Activated CD4-positive, alpha-beta T cell treated with anti-CD3 and anti-CD28 coated beads for 36 hours (primary cell): ENCODE data around the gene HID1. TPM values are rescaled to one million over a fixed set of nuclear protein-coding genes. Genes with fewer than 3 reads are reported as not detected.
"Not testable (repeated sequence)": the region's sequence is repeated elsewhere in the genome, so short reads cannot be mapped to it uniquely, and the experiment has no call there.

Experiments
- ATAC-seq: fragments of 200-7000 bp; cut with Tn5 transposase; one replicate; pipeline ENCODE4 v1.10.0; 2021; ENCODE audit warnings: mild to moderate bottlenecking, moderate library complexity
- CTCF ChIA-PET: fragments of 350-600 bp; sonication (Branson Sonifier 250); formaldehyde crosslinking; loops from one replicate; lab custom pipeline; 2021; ENCODE audit warnings: antibody characterized with exemption; lab: Charles Lee
- POLR2A ChIA-PET: fragments of 350-600 bp; sonication (Branson Sonifier 250); formaldehyde crosslinking; loops from one replicate; lab custom pipeline; 2021; ENCODE audit warnings: antibody characterized with exemption, inconsistent platforms; lab: Charles Lee
- DNase-seq: peaks from one replicate; pipeline ENCODE4 v3.0.0-alpha.2; 2020
- H3K27ac Mint-ChIP-seq: one replicate; pipeline ENCODE4 v1.8.0; 2021; ENCODE audit warnings: mixed read lengths
- H3K27me3 Mint-ChIP-seq: one replicate; pipeline ENCODE4 v1.8.0; 2021; ENCODE audit warnings: mixed read lengths
- H3K36me3 Mint-ChIP-seq: one replicate; pipeline ENCODE4 v1.8.0; 2021; ENCODE audit warnings: low read depth, mixed read lengths
- H3K4me1 Mint-ChIP-seq: one replicate; pipeline ENCODE4 v1.8.0; 2021; ENCODE audit warnings: mixed read lengths
- H3K4me3 Mint-ChIP-seq: one replicate; pipeline ENCODE4 v1.8.0; 2021; ENCODE audit warnings: mild to moderate bottlenecking, moderate library complexity, mixed read lengths
- H3K9me3 Mint-ChIP-seq: one replicate; pipeline ENCODE4 v1.8.0; 2021; ENCODE audit warnings: low read depth, mixed read lengths
- intact Hi-C, 2 experiments: fragments of 100-400 bp; cut with DNase I in 1 of 2; cut with micrococcal nuclease in 1 of 2; formaldehyde crosslinking; loops; one replicate each; pipeline versions ENCODE4 v1.14.2 to v1.15.1; 2022 to 2024; cut with DNase I, micrococcal nuclease
- total RNA-seq, 2 experiments: library from RNA; stranded (reverse); gene quantifications; one replicate each; pipeline ENCODE4 v1.2.3, GENCODE V29; 2021

HID1 gene
- total RNA-seq, 2 experiments from 2014 or later = 1.6 TPM

- no peaks in the 10 kb centered on the region for H3K36me3 Mint-ChIP-seq
- CTCF ChIA-PET = interaction anchor here (0.6 to 1.4 kb wide), 3 partner anchors 14 to 60 kb away, joined by 3 to 6 read pairs (median 4); partner anchors contain the start of gene MRPL58
- no peaks in the 10 kb centered on the region for H3K9me3 Mint-ChIP-seq
- POLR2A ChIA-PET = no interaction called here
- no peak overlapping the region for H3K27ac Mint-ChIP-seq
- no peak overlapping the region for H3K4me3 Mint-ChIP-seq
- intact Hi-C loops = no loop called here
- H3K4me1 Mint-ChIP-seq = peaks cover 6% of the 10 kb centered on the region
- ATAC-seq (no peak), DNase-seq (no peak)
- no peaks in the 10 kb centered on the region for H3K27me3 Mint-ChIP-seq
Observed at GRCh38 chr17:74998783-74999182, 26.2 kb upstream of the HID1 start.

DNA sequence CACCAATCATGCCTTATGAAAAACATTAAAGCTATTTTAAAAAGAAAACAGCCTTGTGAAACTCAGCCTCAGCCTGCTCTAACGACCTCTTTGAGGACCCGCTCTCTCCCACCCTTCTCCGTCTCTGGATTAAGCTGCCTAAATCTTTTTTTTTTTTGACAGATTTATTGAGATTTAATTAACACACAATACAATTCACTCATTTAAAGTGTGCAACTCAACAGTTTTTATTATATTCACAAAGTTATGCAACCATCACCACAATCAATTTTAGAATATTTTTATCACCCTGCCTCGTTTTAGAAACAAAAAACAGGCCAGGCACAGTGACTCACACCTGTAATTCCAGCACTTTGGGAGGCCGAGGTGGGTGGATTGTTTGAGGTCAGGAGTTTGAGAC, 23.3 kb upstream of the HID1 start:
- intact Hi-C loops = no loop called here
- ATAC-seq = no peak
- ChIA-PET POLR2A (no interaction called here), CTCF (interaction anchor here (2.5 kb wide), 1 partner anchor 34 kb away, joined by 10 read pairs; no protein-coding TSS in a partner anchor)
- no peak for DNase-seq
- no peak overlapping the region for H3K27ac Mint-ChIP-seq
- H3K27me3 Mint-ChIP-seq = no peaks in the 10 kb centered on the region
- no peaks in the 10 kb centered on the region for H3K36me3 Mint-ChIP-seq
- H3K9me3 Mint-ChIP-seq = no peaks in the 10 kb centered on the region
- no peak overlapping the region for H3K4me3 Mint-ChIP-seq
- peaks cover 3% of the 10 kb centered on the region for H3K4me1 Mint-ChIP-seq

GRCh38 chr17:74994440-74994839, 21.9 kb upstream of the HID1 start:
- Mint-ChIP-seq H3K36me3 (no peaks in the 10 kb centered on the region), H3K27ac (no peak overlapping the region), H3K4me3 (no peak overlapping the region), H3K4me1 (peaks cover 3% of the 10 kb centered on the region), H3K9me3 (no peaks in the 10 kb centered on the region), H3K27me3 (no peaks in the 10 kb centered on the region)
- DNase-seq (no peak), ATAC-seq (no peak)
- ChIA-PET POLR2A (interaction anchor here (0.6 kb wide), 1 partner anchor 418 kb away, joined by 4 read pairs; no protein-coding TSS in a partner anchor), CTCF (interaction anchor here (1.2 to 2.5 kb wide), 3 partner anchors 18 to 33 kb away, joined by 3 to 10 read pairs (median 3); partner anchors contain the start of gene MRPL58)
- intact Hi-C loops = no loop called here

DNA sequence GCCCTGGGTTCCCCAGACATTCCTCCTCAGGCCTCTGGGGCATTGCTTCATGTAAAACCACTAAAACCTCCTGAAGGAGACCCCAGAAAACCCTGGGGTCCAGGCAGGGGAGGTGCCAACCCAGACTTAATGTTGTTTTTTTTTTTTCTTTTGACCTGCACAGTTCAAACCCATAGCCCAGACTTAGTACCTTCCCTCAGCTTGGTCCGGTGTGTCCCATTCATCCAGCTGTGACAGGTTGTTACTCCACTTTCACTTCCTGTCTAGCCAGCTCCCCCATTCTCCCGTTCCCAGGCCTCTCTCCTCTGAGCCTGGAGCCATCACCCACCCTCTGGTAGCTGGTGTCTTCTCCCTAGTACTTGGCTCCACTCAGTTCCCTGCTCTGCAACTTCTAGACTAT, 19.7 kb upstream of the HID1 start:
- POLR2A ChIA-PET = interaction anchor here (0.6 kb wide), 1 partner anchor 26 kb away, joined by 5 read pairs; no protein-coding TSS in a partner anchor
- CTCF ChIA-PET = interaction anchor here (2.1 kb wide), 1 partner anchor 20 kb away, joined by 10 read pairs; the partner anchor contains the start of gene MRPL58
- DNase-seq (no peak), ATAC-seq (no peak)
- H3K4me3 Mint-ChIP-seq = no peak overlapping the region
- H3K9me3 Mint-ChIP-seq = no peaks in the 10 kb centered on the region
- intact Hi-C loops = no loop called here
- peaks cover under 1% of the 10 kb centered on the region for H3K4me1 Mint-ChIP-seq
- H3K27ac Mint-ChIP-seq = no peak overlapping the region
- peaks cover 4% of the 10 kb centered on the region for H3K27me3 Mint-ChIP-seq
- no peaks in the 10 kb centered on the region for H3K36me3 Mint-ChIP-seq

- ATAC-seq (no peak), DNase-seq (no peak)
- H3K27me3 Mint-ChIP-seq = peaks cover 8% of the 10 kb centered on the region
- no peaks in the 10 kb centered on the region for H3K36me3 Mint-ChIP-seq
- H3K4me3 Mint-ChIP-seq = no peak overlapping the region
- H3K4me1 Mint-ChIP-seq = peaks cover 9% of the 10 kb centered on the region
- H3K27ac Mint-ChIP-seq = no peak overlapping the region
- intact Hi-C loops = no loop called here
- CTCF ChIA-PET = interaction anchor here (1.0 to 5.2 kb wide), 2 partner anchors 22 to 29 kb away, joined by 3 to 28 read pairs; partner anchors contain the start of gene MRPL58
- no peaks in the 10 kb centered on the region for H3K9me3 Mint-ChIP-seq
- POLR2A ChIA-PET = no interaction called here
Observed at GRCh38 chr17:74990581-74991105, 18.1 kb upstream of the HID1 start.

DNA sequence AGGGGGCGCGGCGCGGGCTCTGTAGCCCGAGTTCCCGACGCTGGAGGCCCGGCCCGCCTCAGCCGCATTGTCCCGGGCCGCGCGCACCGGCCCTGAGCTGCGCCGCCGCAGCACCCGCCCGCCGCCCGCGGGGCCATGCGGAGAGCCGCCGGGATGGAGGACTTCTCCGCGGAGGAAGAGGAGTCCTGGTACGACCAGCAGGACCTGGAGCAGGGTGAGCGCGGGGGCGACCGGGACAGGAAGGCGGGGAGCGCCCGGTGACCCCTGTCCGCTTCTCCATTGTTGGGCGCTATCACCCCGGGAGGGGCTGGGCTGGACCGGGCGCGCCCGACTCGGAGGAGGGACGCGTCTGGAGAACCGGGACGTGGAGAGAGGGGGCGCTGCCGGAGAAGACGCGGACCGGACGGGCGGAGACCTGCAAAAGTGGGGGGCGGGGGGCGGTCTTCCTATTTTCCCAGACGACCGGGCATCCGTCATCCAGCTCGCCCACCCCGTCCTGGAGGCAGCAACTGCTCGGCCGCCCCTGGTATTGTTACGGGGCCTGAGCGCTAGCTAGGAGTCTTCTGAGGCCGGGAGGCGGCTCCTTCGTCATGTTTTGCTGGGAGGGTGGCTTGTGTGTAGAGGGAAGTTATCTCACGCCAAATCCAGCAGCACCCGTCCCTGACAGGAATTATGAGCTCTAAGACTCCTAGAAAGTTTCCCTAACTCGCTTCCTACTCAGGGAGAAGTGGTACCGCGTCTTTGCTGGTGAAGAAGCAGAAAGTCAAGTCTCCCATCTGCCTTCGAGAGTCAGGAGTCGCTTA, 15.6 kb upstream of the HID1 start:
- ChIA-PET CTCF (interaction anchor here (0.6 to 5.2 kb wide), 13 partner anchors 12 to 424 kb away, joined by 3 to 31 read pairs (median 4); partner anchors contain the start of genes HID1 and MRPL58), POLR2A (interaction anchor here (0.5 to 1.5 kb wide), 4 partner anchors 24 to 1541 kb away, joined by 3 to 6 read pairs (median 4); partner anchors contain the start of genes FDXR, JPT1 and MRPL58)
- Mint-ChIP-seq H3K27ac (no peak overlapping the region), H3K36me3 (no peaks in the 10 kb centered on the region), H3K27me3 (peaks cover 10% of the 10 kb centered on the region), H3K4me1 (peaks cover 9% of the 10 kb centered on the region), H3K9me3 (no peaks in the 10 kb centered on the region), H3K4me3 (peak overlapping the region; percentile 66)
- intact Hi-C loops = loop anchor here (1.0 to 2.0 kb wide), 7 partner anchors 16 to 601 kb away; partner anchors contain the start of genes KCTD2 (in 2 of the 2), ATP5PD (in 1 of the 2), HID1 (in 1 of the 2) and LLGL2 (in 1 of the 2)
- peak; percentile 45 for DNase-seq
- ATAC-seq = peak; percentile 57

DNA sequence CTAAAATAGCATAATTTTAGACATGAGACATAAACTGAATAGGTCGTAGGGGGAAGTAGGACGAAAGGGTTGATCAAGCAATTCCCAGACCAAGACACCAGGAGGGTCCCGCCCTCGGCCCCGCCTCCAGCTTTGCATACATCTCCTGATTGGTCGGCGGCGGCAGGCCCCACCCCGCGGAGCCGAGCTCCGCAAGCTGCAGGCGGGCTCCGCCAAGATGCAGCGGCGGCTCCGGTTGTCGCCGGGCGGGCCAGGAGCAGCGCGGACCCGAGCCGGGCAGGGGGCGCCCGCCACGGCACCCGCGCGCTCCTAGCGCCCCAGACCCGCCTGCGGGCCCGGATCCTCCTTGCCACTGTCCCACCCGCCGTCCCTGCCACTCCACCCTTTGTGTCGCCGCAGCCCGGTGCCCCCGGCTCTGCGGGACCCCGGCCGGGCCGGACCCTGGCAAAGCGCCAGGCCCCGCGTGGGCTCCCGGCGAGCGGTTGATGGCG, 14.9 kb upstream of the HID1 start, which contains the start of gene CDR2L:
TSS of gene CDR2L (plus strand) at position 215 of the 491 bp plus-strand sequence. CDS start 412 bp downstream, outside the sequence.
- DNase-seq = peak; percentile 95
- H3K36me3 Mint-ChIP-seq = no peaks in the 10 kb centered on the region
- ChIA-PET POLR2A (interaction anchor here (1.0 to 1.5 kb wide), 3 partner anchors 25 to 167 kb away, joined by 3 to 6 read pairs (median 4); partner anchors contain the start of genes FDXR, JPT1 and MRPL58), CTCF (interaction anchor here (0.6 to 5.2 kb wide), 15 partner anchors 11 to 465 kb away, joined by 3 to 31 read pairs (median 4); partner anchors contain the start of genes HID1, MIF4GD and MRPL58)
- ATAC-seq = peak; percentile 98
- H3K9me3 Mint-ChIP-seq = no peaks in the 10 kb centered on the region
- peak within 1 kb of the TSS; percentile 73 for H3K4me3 Mint-ChIP-seq
- no peak within 1 kb of the TSS for H3K27ac Mint-ChIP-seq
- H3K4me1 Mint-ChIP-seq = peaks cover 9% of the 10 kb centered on the region
- intact Hi-C loops = loop anchor here (1.0 to 2.0 kb wide), 7 partner anchors 15 to 602 kb away; partner anchors contain the start of genes KCTD2 (in 2 of the 2), ATP5PD (in 1 of the 2), HID1 (in 1 of the 2) and LLGL2 (in 1 of the 2)
- peaks cover 10% of the 10 kb centered on the region for H3K27me3 Mint-ChIP-seq

- H3K27me3 Mint-ChIP-seq = peaks cover 10% of the 10 kb centered on the region
- H3K4me3 Mint-ChIP-seq = no peak overlapping the region
- peaks cover 17% of the 10 kb centered on the region for H3K4me1 Mint-ChIP-seq
- DNase-seq (no peak), ATAC-seq (no peak)
- no peaks in the 10 kb centered on the region for H3K9me3 Mint-ChIP-seq
- ChIA-PET CTCF (interaction anchor here (0.6 kb wide), 1 partner anchor 117 kb away, joined by 3 read pairs; no protein-coding TSS in a partner anchor), POLR2A (no interaction called here)
- no peak overlapping the region for H3K27ac Mint-ChIP-seq
- H3K36me3 Mint-ChIP-seq = no peaks in the 10 kb centered on the region
- intact Hi-C loops = loop anchor here in 1 of 2 experiments (2.0 kb wide), 1 partner anchor 61 kb away; the partner anchor contains the start of genes ATP5PD and KCTD2
Observed at GRCh38 chr17:74986206-74986576, 13.6 kb upstream of the HID1 start.

- Mint-ChIP-seq H3K4me3 (peak overlapping the region; percentile 77), H3K4me1 (peaks cover 20% of the 10 kb centered on the region)
- not testable (repeated sequence) for DNase-seq, H3K27ac Mint-ChIP-seq, ATAC-seq, H3K9me3 Mint-ChIP-seq, H3K27me3 Mint-ChIP-seq, H3K36me3 Mint-ChIP-seq
- intact Hi-C loops = loop anchor here (1.0 to 5.0 kb wide), 7 partner anchors 10 to 535 kb away; partner anchors contain the start of genes ARMC7 (in 1 of the 2), CASKIN2 (in 1 of the 2), HID1 (in 1 of the 2) and MRPL58 (in 1 of the 2)
- ChIA-PET CTCF (interaction anchor here (0.7 to 2.1 kb wide), 2 partner anchors 21 to 28 kb away, joined by 3 to 9 read pairs; no protein-coding TSS in a partner anchor), POLR2A (interaction anchor here (0.6 kb wide), 1 partner anchor 225 kb away, joined by 6 read pairs; no protein-coding TSS in a partner anchor)
Observed at GRCh38 chr17:74982663-74983313, 10.2 kb upstream of the HID1 start.
